ENCODE data around the gene WDR81.
A peak's percentile ranks its signal among the peaks of the same experiment; 100 is the strongest.
"Not testable (repeated sequence)": the region's sequence is repeated elsewhere in the genome, so short reads cannot be mapped to it uniquely, and the experiment has no call there.

Gene WDR81

GRCh38 chr17:1753767-1754429 lies 29.4 kb downstream of the WDR81 start:
- no peak for DNase-seq (ENCODE audit: low read depth in 3 of 3)

- no peak for DNase-seq (ENCODE audit: low read depth in 3 of 3)
Observed at GRCh38 chr17:1754430-1755112, 30.1 kb downstream of the WDR81 start.

- no peak for DNase-seq (ENCODE audit: low read depth in 3 of 3)
Observed at GRCh38 chr17:1755252-1755826, 30.8 kb downstream of the WDR81 start.

- no peak for DNase-seq (ENCODE audit: low read depth in 3 of 3)
Observed at GRCh38 chr17:1755827-1756262, 31.3 kb downstream of the WDR81 start.

- DNase-seq (ENCODE audit: low read depth in 3 of 3) = no peak
Observed at GRCh38 chr17:1758807-1759206, 34.3 kb downstream of the WDR81 start.

- DNase-seq (ENCODE audit: low read depth in 3 of 3) = no peak
Observed at GRCh38 chr17:1759529-1759928, 35.0 kb downstream of the WDR81 start.

GRCh38 chr17:1762233-1762900 lies 37.9 kb downstream of the WDR81 start:
- DNase-seq (ENCODE audit: low read depth in 3 of 3) = no peak

- no peak for DNase-seq (ENCODE audit: low read depth in 3 of 3)
Observed at GRCh38 chr17:1762901-1763898, 38.7 kb downstream of the WDR81 start.

GRCh38 chr17:1764284-1764683 lies 39.8 kb downstream of the WDR81 start:
- peak in 1 of 3 experiments; percentile 17 for DNase-seq (ENCODE audit: low read depth in 3 of 3)

GRCh38 chr17:1764705-1765104 lies 40.2 kb downstream of the WDR81 start:
- DNase-seq (ENCODE audit: low read depth in 3 of 3) = not testable (repeated sequence)

- DNase-seq (ENCODE audit: low read depth in 3 of 3) = no peak
Observed at GRCh38 chr17:1765576-1765975, 41.1 kb downstream of the WDR81 start.

GRCh38 chr17:1766382-1767135 lies 42.1 kb downstream of the WDR81 start:
- DNase-seq (ENCODE audit: low read depth in 3 of 3) = no peak

- DNase-seq (ENCODE audit: low read depth in 3 of 3) = no peak
Observed at GRCh38 chr17:1767358-1767757, 42.9 kb downstream of the WDR81 start.

GRCh38 chr17:1769822-1770477 lies 45.4 kb downstream of the WDR81 start:
- no peak for DNase-seq (ENCODE audit: low read depth in 3 of 3)

- DNase-seq (ENCODE audit: low read depth in 3 of 3) = not testable (repeated sequence)
Observed at GRCh38 chr17:1773000-1773695, 48.6 kb downstream of the WDR81 start.

- DNase-seq (ENCODE audit: low read depth in 3 of 3) = no peak
Observed at GRCh38 chr17:1773696-1774181, 49.2 kb downstream of the WDR81 start.

- DNase-seq (ENCODE audit: low read depth in 3 of 3) = no peak
Observed at GRCh38 chr17:1774390-1775176, 50.1 kb downstream of the WDR81 start.

- DNase-seq (ENCODE audit: low read depth in 3 of 3) = no peak
Observed at GRCh38 chr17:1776328-1776727, 51.8 kb downstream of the WDR81 start.
